WTC11 (cell line): Measurements from ENCODE around the gene FAM228B.

Source experiments
- AFF4 ChIP-seq: sonication (generic); formaldehyde crosslinking; IDR thresholded peaks from 2 replicates; pipeline ENCODE4 v1.8.1; 2023; ENCODE audit warnings: mild to moderate bottlenecking, missing genetic modification reagents, borderline replicate concordance
- ELF4 ChIP-seq: sonication (generic); formaldehyde crosslinking; IDR thresholded peaks from 2 replicates; pipeline ENCODE4 v1.8.1; 2022; ENCODE audit warnings: low read depth, mild to moderate bottlenecking, moderate library complexity, missing genetic modification reagents
- PRDM15 ChIP-seq: sonication (generic); formaldehyde crosslinking; IDR thresholded peaks from 2 replicates; pipeline ENCODE4 v1.8.0; 2022; ENCODE audit warnings: missing genetic modification reagents
- PREB ChIP-seq: sonication (generic); formaldehyde crosslinking; IDR thresholded peaks from 2 replicates; pipeline ENCODE4 v1.8.1; 2022; ENCODE audit warnings: mild to moderate bottlenecking, missing genetic modification reagents, moderate library complexity, borderline replicate concordance
- TCF7 ChIP-seq: sonication (generic); formaldehyde crosslinking; IDR thresholded peaks from 2 replicates; pipeline ENCODE4 v1.8.0; 2022; ENCODE audit warnings: mild to moderate bottlenecking, low read depth, missing genetic modification reagents, moderate library complexity
- USF2 ChIP-seq: sonication (generic); formaldehyde crosslinking; IDR thresholded peaks from 2 replicates; pipeline ENCODE4 v1.8.1; 2023; ENCODE audit warnings: mild to moderate bottlenecking, missing genetic modification reagents, moderate library complexity
- ZNF317 ChIP-seq: sonication (generic); formaldehyde crosslinking; IDR thresholded peaks from 2 replicates; pipeline ENCODE4 v1.8.1; 2023; ENCODE audit warnings: low read depth, mild to moderate bottlenecking, moderate library complexity, missing genetic modification reagents, borderline replicate concordance
- TF ChIP-seq, protein P1 (sequence below): fragments of 200-600 bp; IDR thresholded peaks from 2 replicates; pipeline ENCODE4 v1.8.0; 2022; ENCODE audit warnings: antibody characterized with exemption
- TF ChIP-seq, protein P2 (sequence below): sonication (generic); formaldehyde crosslinking; IDR thresholded peaks from 2 replicates; pipeline ENCODE4 v1.8.0; 2022; ENCODE audit warnings: mild to moderate bottlenecking, missing genetic modification reagents
- TF ChIP-seq, protein P3 (sequence below): fragments of 250-450 bp; sonication (Bioruptor Pico); IDR thresholded peaks from 2 replicates; pipeline ENCODE4 v2.1.2; 2022; ENCODE audit warnings: mild to moderate bottlenecking, moderate library complexity
- TF ChIP-seq, protein P4 (sequence below): sonication (generic); formaldehyde crosslinking; IDR thresholded peaks from 2 replicates; pipeline ENCODE4 v1.8.0; 2022; ENCODE audit warnings: mild to moderate bottlenecking, missing genetic modification reagents

GRCh38 chr2:24075259-24075658 is 48.0 kb upstream of the FAM228B start:
- no peak for TF ChIP-seq PRDM15
- TF ChIP-seq, protein P1, sequence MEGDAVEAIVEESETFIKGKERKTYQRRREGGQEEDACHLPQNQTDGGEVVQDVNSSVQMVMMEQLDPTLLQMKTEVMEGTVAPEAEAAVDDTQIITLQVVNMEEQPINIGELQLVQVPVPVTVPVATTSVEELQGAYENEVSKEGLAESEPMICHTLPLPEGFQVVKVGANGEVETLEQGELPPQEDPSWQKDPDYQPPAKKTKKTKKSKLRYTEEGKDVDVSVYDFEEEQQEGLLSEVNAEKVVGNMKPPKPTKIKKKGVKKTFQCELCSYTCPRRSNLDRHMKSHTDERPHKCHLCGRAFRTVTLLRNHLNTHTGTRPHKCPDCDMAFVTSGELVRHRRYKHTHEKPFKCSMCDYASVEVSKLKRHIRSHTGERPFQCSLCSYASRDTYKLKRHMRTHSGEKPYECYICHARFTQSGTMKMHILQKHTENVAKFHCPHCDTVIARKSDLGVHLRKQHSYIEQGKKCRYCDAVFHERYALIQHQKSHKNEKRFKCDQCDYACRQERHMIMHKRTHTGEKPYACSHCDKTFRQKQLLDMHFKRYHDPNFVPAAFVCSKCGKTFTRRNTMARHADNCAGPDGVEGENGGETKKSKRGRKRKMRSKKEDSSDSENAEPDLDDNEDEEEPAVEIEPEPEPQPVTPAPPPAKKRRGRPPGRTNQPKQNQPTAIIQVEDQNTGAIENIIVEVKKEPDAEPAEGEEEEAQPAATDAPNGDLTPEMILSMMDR: no peak
- TF ChIP-seq, protein P2, sequence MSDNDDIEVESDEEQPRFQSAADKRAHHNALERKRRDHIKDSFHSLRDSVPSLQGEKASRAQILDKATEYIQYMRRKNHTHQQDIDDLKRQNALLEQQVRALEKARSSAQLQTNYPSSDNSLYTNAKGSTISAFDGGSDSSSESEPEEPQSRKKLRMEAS: no peak
- TF ChIP-seq USF2: no peak
- no peak for TF ChIP-seq AFF4
- TF ChIP-seq, protein P3, sequence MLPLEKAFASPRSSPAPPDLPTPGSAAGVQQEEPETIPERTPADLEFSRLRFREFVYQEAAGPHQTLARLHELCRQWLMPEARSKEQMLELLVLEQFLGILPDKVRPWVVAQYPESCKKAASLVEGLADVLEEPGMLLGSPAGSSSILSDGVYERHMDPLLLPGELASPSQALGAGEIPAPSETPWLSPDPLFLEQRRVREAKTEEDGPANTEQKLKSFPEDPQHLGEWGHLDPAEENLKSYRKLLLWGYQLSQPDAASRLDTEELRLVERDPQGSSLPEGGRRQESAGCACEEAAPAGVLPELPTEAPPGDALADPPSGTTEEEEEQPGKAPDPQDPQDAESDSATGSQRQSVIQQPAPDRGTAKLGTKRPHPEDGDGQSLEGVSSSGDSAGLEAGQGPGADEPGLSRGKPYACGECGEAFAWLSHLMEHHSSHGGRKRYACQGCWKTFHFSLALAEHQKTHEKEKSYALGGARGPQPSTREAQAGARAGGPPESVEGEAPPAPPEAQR: no peak
- no peak for TF ChIP-seq ZNF317 (CRISPR knock-in tag)
- TF ChIP-seq, protein P4, sequence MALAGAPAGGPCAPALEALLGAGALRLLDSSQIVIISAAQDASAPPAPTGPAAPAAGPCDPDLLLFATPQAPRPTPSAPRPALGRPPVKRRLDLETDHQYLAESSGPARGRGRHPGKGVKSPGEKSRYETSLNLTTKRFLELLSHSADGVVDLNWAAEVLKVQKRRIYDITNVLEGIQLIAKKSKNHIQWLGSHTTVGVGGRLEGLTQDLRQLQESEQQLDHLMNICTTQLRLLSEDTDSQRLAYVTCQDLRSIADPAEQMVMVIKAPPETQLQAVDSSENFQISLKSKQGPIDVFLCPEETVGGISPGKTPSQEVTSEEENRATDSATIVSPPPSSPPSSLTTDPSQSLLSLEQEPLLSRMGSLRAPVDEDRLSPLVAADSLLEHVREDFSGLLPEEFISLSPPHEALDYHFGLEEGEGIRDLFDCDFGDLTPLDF (CRISPR knock-in tag): no peak
- TF ChIP-seq TCF7 (CRISPR knock-in tag): no peak
- TF ChIP-seq ELF4 (CRISPR knock-in tag): no peak
- no peak for TF ChIP-seq PREB
